SU-DHL-6 (cell line): ENCODE measurements around the gene PPP2R5B.

Source experiments
- EZH2phosphoT487 ChIP-seq: fragments of 200-600 bp; sonication (generic), shearing (Covaris generic); conservative IDR thresholded peaks from 2 replicates; pipeline ENCODE4 v1.6.1; 2018; ENCODE audit warnings: mild to moderate bottlenecking, antibody characterized with exemption, low read length, moderate library complexity, mixed read lengths
- TF ChIP-seq, protein P1 (sequence below): fragments of 200-600 bp; sonication (generic); IDR thresholded peaks from one replicate; pipeline ENCODE4 v1.5.1; 2017; ENCODE audit warnings: antibody characterized with exemption, mild to moderate bottlenecking, low read length, moderate library complexity; ENCODE audit not compliant: insufficient read depth, poor library complexity, severe bottlenecking

- TF ChIP-seq, protein P1, sequence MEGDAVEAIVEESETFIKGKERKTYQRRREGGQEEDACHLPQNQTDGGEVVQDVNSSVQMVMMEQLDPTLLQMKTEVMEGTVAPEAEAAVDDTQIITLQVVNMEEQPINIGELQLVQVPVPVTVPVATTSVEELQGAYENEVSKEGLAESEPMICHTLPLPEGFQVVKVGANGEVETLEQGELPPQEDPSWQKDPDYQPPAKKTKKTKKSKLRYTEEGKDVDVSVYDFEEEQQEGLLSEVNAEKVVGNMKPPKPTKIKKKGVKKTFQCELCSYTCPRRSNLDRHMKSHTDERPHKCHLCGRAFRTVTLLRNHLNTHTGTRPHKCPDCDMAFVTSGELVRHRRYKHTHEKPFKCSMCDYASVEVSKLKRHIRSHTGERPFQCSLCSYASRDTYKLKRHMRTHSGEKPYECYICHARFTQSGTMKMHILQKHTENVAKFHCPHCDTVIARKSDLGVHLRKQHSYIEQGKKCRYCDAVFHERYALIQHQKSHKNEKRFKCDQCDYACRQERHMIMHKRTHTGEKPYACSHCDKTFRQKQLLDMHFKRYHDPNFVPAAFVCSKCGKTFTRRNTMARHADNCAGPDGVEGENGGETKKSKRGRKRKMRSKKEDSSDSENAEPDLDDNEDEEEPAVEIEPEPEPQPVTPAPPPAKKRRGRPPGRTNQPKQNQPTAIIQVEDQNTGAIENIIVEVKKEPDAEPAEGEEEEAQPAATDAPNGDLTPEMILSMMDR: no peak
- TF ChIP-seq EZH2phosphoT487: no peak
These were observed 49.6 kb downstream of the PPP2R5B start for GRCh38 chr11:64974124-64974523.
